Fibroblast of mammary gland (primary cell): ENCODE results near the gene ARFIP1.
"Not testable (repeated sequence)": the region's sequence is repeated elsewhere in the genome, so short reads cannot be mapped to it uniquely, and the experiment has no call there.

Experiments used
- DNase-seq: peaks from one replicate; pipeline ENCODE4 v3.0.0-alpha.2; 2010; ENCODE audit warnings: low read depth
- H3K4me3 ChIP-seq: 2 replicates; pipeline ENCODE4 v1.5.1; 2011; ENCODE audit warnings: low read depth, mild to moderate bottlenecking, low read length, moderate library complexity; ENCODE audit not compliant: control insufficient read depth
- CTCF ChIP-seq: conservative IDR thresholded peaks from 2 replicates; pipeline ENCODE4 v1.5.1; 2011; ENCODE audit warnings: low read depth, low read length, inconsistent platforms; ENCODE audit not compliant: control insufficient read depth, insufficient read depth

The ARFIP1 gene

DNA sequence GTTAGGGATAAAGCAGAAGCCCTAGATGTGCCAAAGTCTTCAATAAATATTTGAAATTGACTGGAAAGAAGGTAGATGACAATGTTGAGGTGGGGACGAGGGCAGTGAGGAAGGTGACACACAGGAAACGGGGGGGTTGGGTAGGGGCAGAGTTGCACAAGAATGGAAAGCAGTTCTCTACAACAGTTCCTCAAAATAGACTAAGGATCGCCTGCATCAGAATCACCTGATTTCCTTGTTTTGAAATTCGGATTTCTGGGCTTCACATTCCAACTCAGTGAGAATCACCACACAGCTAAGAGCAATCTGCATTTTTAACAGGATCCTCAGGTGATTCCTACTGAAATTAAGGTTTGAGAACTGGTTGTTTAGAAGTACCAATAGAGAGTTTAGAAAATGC is 70.6 kb downstream of the ARFIP1 start:
- DNase-seq: peak; percentile 49
- no peak overlapping the region for H3K4me3 ChIP-seq
- TF ChIP-seq CTCF: no peak

DNA sequence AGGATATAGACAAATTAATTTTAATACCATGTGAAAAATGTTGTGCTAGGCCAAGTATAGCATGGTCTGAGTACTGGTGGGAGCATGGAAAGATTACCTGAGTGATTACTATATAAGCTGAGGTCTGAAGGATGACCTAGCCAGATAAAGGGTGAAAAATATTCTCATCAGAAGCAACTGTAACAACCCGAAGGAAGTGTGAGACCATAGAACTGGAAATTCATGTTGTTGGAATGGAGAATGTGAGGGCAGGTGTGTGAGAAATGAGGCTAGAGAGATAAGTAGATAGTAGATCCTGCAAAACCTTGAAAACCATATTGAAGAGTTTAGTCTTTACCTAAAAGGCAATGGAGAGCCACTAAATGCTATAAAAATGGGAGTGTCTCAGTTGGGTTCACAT is 71.5 kb downstream of the ARFIP1 start:
- H3K4me3 ChIP-seq: no peak overlapping the region
- DNase-seq: no peak
- no peak for TF ChIP-seq CTCF

DNA sequence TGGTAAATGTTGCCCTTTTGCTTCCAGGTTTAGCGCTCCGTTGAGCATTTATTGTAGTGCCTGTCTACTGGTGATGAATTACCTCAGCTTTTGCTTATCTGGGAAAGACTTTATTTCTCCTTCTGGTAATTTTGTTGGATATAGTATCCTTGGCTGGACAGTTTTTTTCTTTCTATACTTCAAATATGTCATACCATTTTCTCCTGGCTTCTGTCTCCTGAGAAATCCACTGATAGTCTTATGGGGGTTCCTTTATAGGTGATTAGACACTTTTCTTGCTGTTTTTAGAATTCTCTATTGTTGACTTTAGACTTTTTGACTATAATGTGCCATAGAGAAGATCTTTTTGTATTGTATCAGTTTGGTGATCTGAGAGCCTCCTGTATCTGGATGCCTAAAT is 73.5 kb downstream of the ARFIP1 start:
- DNase-seq: no peak
- no peak for TF ChIP-seq CTCF
- no peak overlapping the region for H3K4me3 ChIP-seq

DNA sequence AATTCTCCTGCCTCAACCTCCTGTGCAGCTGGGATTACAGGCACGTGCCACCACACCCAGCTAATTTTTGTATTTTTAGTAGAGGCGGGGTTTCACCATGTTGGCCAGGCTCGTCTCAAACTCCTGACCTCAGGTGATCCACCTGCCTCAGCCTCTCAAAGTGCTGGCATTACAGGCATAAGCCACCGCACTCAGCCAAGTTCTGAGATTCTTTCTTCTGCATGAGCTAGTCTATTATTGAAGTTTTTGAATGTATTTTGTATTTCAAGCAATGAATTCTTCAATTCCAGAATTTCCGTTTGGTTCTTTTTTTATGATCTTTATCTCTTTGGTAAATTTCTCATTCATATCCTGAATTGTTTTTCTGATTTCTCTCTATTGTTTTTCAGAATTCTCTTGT is 74.3 kb downstream of the ARFIP1 start:
- not testable (repeated sequence) for DNase-seq, H3K4me3 ChIP-seq

DNA sequence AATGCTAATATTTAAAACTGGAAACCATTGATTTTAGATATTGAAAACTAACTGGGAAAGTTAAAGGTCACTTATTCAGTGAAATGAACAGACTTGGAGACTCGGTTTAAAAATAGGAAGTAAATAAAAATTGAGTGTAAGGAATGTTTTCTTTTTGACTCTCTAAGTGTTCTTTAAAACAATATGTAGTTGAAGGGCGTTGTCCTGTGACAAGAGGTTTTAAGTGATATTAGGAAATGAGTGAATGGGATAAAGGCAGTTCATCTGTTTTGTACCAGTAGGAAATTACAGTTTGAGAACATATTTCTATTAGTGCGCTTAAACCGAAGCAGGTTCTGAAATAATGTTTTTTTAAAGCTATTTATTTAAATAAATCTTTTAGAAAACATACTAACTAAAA is 77.2 kb downstream of the ARFIP1 start:
- TF ChIP-seq CTCF: no peak
- no peak overlapping the region for H3K4me3 ChIP-seq
- DNase-seq: no peak

- no peak for TF ChIP-seq CTCF
- no peak for DNase-seq
- H3K4me3 ChIP-seq: no peak overlapping the region
Measured at GRCh38 chr4:152858934-152859333, 79.2 kb downstream of the ARFIP1 start.

- no peak overlapping the region for H3K4me3 ChIP-seq
- no peak for TF ChIP-seq CTCF
- DNase-seq: no peak
Measured at GRCh38 chr4:152860046-152860445, 80.3 kb downstream of the ARFIP1 start.

DNA sequence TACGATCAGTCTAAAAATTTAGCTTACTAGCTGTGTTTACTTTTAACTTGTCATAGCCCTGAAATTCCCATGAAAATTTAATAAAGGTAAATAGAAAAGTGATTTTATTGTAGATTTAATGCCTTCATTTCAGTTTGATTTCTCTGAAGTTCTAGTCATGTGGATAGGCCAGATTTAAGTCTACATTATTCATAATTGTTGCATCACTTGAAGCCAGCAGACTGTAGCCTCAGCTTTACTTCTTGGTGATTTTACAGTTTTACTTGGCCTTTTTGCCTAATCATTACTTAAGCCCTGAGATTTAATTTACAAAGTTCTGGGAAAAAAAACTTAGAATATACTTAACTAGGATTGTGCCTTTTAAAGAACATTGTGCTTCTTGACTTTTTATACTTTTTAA is 82.9 kb downstream of the ARFIP1 start:
- TF ChIP-seq CTCF: no peak
- H3K4me3 ChIP-seq: no peak overlapping the region
- DNase-seq: no peak
